Stimulated activated CD8-positive, alpha-beta memory T cell treated with anti-CD3 and anti-CD28 coated beads, Interleukin-12 subunit alpha, Interleukin-12 subunit beta, amount 100 ng/mL, for 24 hours (primary cell): ENCODE results near the gene GSTM5.
"Not testable (repeated sequence)": the region's sequence is repeated elsewhere in the genome, so short reads cannot be mapped to it uniquely, and the experiment has no call there.

ENCODE experiments used
- DNase-seq: peaks from one replicate; pipeline ENCODE4 v3.0.0-alpha.2; 2020; ENCODE audit errors: extremely low read depth

The GSTM5 gene

DNA sequence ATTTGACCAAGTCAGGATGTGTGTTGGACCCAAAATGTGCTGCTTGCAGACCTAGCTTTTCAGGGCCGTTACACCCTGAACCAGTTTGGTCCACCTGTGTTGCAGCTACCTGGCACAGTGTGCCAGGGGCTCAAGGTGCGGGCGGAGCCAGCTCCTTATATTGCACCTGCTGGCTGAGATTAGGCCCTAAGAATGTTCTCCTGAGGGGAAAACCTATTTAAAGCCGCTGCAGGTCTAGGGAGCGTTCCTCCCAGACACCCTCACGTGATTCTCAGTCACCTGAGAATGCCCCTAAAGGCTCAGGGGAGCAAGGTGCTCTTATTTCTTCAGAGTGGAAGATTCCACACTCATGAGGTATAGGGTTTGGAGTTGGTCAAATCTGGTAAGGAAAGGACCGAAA lies 16.8 kb downstream of the GSTM5 start:
- DNase-seq = no peak

DNA sequence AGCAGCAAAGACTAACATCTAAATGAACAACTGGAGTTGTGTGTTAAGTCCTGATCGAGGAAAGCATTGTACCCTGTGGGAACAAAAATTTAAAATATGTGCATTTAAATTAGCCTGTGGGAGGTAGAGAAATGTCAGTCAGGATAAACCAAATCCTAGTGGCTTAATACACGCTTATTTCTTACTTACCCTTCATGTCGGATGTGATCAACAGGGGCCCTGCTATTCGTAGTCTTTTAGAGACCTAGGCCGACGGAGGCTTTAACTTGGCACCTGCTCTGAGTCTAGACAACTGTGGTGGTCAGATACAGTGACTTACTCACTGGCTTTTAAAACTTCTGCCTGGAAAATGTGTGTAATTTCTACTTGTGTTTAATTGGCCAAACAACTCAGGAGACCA lies 18.6 kb downstream of the GSTM5 start:
- DNase-seq = no peak

DNA sequence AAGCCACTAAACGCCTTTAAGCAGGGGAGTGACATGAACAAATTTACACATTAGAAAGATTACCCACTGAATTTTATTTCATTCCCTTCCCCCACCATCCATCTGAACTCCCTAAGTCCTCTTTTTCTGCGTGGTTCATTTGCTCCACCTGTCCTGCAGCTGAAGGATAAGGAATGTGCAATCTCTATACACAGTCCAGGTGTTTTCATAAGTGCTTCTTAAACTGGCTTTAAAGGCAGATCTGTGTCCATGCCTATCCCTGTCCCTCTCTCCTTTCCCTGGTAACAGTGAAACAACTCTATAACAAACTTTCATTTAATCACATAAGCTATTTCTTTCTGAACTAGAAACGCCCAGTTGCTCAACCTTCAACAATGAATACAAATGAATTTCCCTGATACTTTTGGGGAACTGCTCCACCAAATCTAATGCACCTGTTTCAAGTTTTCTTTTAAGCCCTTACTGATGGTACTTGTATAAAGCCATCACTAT lies 20.4 kb downstream of the GSTM5 start:
- DNase-seq = no peak

DNA sequence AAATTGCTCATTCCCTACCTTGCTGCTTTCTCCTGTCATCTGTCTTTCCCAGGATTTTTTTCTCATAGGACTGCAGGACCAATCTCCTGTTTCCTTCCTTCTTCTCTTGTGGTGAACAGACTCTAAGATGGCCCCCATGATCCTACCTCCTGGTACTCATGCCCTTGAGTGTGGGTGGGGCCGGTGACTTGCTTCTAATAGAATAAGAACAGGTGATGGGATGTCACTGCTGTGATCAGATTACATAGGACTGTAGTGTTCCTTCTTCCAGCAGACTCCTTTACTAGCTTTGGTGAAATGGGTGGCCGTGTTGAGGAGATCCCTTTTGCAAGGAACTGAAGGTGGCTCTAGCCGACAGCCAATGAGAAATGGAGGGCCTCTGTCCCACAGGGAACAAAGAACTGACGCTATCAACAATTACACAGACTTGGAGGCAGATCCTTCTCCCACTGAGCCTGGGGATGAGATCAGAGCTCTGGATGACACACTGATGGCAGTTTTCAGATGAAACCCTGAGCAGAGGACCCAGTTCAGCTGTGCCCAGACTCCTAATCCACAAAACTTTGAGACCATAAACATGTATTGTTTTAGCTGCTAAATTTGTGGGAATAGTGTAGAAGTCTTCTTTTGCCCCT lies 21.3 kb downstream of the GSTM5 start:
- no peak for DNase-seq

DNA sequence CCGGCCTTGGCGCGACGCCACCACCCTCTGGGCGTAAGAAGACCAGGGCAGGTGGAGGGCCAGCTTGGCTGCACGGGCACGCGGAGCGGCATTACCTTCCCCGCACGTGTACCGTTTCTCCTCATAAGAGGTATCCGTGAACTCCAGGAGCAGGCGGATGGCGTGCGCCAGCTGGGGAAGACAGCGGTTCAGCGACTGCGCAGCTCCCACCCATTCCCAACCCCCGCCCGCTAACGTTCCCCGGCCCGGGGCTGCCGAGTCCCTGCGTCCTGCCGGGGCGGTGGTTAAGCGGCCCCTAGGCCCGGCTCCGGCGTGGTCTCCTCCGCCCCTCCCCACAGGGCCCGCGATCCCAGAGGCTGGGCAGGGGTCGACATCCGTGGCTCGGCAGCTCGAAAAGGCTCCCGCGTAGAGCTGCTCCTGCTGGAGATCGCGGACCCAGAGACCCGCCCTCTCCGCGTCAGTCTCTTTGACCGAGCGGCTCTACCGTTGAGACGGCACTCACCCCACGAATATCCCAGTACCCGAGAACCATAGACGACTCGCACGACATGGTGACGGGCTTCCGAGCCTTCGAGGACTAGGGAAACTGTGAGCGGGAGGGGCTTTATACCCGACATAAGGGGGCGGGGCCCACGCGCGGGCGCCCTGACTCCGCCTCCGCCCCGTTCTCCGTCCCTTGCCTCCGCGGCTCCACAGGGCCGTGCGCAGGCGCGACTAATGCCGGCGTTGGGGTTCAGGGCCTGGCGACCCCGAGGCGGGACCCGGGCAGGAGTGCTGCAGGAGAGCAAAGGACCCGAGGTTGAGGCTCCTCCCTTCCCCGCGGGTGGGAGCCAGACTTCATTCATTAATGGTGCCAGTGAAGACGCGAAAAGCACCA lies 27.9 kb downstream of the GSTM5 start:
- peak; percentile 45 for DNase-seq

DNA sequence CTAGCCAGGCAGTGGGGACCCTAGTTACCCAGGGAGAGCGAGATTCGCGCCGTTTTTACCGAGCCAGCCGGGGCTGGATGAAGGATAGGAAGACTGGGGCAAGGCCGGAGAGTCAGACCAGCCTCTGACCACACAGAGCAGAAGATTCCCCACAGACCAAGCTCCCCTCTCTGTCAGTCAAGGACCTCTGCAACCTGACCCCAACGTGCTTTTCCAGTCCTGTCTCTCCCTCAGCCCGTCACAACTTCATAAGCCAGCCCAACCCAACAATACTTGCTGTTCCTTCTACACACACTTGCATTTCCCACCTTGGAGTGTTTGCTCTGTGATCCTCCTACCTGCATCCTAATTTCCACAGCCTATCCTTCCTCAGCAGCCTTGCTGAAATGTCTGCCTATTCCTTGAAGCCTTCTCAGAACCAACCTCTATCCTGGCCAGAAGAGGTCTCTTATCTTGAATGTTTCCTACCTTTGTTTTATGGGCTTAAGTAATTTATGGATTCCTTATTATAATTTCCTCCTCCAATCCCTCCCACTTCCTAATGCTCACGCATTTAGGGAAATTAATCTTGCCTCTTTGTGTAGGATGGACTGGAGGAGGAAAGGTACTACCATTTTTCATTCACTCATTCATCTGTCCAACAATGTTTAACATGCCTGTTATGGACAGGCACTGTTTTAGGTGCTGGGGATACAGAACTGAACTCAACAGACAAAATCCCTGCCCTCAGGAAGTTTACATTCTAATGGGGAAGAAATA lies 28.7 kb downstream of the GSTM5 start, which contains the start of gene GSTM3:
Gene GSTM3, minus strand, starts transcription at position 424 of the 759 bp plus-strand sequence. CDS start 751 bp downstream, outside the sequence.
- DNase-seq = no peak

DNA sequence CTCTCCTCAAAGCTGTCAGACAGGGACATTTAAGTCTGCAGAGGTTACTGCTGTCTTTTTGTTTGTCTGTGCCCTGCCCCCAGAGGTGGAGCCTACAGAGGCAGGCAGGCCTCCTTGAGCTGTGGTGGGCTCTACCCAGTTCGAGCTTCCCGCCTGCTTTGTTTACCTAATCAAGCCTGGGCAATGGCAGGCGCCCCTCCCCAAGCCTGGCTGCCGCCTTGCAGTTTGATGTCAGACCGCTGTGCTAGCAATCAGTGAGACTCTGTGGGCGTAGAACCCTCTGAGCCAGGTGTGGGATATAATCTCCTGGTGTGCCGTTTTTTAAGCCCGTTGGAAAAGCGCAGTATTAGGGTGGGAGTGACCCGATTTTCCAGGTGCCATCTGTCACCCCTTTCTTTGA lies 36.3 kb downstream of the GSTM5 start:
- DNase-seq = not testable (repeated sequence)

DNA sequence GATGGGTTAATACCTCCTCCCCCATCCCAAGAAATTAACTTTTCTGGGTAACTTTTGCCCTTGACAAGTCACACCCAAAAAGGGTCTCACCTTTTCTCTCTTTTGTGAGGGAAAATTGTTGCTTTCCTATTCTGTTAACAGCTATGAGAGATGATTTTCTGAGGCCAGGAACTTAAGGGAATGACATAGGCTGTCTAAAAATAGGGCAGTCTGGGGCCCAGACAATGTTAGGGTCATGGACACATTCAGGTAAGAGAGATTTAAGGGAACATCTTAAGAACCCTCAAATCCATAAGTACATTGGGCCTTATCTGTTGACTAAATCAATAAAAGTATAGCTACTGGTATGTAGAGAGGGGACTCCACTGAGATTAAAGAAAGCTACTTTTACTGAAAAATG lies 37.2 kb downstream of the GSTM5 start:
- no peak for DNase-seq

DNA sequence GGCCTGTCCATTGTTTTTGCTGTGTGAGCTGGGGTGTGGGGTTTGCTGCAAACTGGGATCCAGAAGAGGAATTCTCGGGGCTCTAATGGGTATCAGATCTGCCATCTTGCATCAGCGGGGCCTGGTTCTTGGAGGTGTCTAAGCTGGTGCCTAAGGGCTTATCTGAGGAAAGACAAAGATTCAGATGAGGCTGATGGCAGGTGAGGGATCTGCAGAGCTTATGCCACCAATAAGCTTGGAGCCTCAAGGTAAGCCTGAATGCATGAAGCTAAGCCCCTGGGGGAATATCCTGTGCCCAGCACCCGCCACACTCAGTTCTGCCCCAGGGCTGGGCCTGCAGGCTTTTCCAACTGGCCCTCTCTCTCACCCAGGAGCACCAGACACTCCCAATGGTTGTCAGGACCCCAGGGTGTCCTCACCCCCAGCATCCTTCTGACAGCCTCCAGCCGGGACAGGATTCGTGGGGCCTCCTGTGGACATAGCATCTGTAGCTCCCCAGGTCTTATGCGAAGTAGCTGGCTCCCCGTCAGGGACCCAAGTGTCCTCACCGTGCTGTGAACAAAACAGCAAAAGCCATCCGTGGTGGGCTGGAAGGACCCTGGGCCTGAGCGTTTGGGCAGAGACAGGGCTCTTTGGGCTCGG lies 38.3 kb downstream of the GSTM5 start:
- DNase-seq = no peak

DNA sequence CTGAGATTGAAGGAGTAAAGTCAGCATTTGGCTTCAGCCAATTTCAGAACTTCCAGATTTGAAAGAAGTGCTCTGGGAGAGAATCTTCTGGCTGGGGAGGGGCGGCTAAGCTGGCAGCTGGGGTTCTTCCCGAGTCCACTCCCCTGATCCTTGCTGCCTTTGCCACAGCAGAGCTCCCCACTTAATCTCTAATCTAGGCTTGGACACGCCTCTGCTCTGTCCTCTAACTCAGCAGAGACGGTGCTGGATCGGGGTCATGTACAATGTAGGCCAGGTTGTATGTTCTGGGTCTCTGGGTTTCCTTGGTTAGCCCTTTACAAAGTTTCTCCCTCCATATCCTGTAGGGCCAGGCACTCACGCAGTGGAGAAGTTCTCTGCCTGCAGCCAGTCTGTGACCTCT lies 38.9 kb downstream of the GSTM5 start:
- DNase-seq = no peak

DNA sequence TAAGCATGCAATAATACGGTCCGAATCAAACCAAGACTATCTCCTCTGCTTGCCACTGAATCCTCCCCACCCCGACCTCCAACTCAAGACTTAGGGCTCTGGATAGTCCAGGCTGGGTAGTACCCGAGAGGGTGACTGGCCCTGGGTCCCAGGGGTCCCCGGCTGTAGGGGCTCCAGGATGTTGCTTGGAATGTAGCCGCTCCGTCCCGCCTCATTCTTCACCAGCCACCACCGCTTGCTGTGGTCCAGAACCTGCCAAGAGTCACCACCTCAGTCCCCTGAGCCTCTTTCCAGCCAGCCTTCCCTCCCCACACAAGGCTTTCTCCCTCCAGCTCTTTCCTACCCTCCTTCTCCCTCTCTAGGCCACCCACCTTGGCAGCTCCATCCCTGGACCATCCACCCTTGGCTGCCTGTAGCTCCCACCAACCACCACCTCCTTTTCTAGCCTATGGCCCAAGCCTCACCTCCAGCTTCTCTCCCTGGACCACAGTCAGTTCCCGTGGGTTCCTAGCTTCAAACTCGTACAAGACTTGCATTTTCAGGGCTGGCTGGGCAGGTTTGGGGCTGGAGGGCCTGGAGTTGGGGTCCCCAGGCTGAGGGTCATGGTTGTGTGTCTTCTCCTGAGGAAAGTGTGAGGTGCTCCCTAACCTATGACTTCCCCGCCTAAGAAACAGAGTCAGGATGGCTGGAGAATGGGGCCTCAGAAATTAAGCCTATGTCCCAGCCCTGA lies 39.6 kb downstream of the GSTM5 start:
- DNase-seq = no peak

DNA sequence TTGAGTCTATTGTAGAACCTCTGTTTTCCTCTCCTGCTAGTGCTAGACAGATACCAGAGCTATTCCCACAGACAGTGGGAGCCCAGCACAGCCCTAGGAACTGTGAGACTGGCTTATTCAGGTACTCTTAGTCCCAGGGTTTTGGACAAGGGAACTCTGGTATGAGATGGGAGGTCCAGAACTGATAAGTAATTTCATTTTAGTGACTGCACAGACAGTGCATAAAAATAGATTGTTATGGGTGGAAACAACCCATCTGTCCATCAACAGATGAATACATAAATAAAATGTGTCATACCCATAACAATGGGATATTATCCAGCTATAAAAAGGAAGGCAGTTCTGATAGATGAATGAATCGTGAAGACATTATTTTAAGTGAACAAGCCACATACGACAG lies 42.7 kb downstream of the GSTM5 start:
- DNase-seq = no peak

DNA sequence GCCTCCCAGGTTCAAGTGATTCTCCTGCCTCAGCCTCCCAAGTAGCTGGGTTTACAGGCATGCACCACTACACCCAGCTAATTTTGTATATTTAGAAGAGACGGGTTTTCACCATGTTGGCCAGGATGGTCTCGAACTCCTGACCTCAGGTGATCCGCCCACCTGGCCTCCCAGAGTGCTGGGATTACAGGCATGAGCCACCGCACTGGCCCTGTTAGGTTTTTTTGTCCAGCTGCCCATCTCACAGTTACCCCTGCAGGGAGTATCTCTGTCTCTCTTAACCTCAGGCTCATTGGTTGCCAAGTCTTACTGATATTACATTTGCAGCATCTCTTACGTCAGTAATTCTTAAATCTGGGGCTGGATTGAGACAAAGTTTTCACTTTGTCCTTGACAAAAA lies 44.3 kb downstream of the GSTM5 start:
- DNase-seq = not testable (repeated sequence)

DNA sequence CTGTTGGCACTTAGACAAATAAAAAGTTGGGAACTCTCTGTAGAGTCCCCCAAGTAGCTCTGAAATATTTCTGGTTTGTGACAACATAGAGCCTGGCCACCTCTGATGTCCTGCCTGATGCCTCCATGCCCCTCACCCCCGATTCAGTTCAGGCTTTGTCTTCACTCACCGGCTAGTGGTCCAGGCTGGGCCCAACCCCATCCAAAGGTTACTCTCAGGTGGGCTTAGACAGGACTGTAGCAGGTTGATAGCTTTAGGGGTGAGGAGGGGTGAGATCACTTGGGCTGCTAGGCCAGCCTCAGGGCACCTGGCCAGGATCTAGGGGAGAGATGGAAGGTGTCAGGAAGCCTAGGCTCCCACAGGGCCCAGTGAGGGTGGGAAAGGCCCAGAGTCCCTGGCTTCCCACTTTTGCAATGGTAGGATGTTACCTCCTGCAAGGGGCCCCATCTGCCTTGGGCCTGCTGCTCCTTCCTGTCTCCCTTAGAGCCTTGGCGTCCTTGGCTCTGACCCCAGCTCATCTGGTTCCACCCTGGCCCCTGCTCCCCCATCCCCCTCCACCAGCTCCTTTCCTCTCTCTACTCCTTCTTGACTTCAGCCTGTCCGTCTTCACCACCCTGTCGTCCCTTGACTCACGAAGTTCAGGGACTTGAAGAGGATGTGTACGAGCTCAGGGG lies 44.9 kb downstream of the GSTM5 start:
- DNase-seq = no peak

DNA sequence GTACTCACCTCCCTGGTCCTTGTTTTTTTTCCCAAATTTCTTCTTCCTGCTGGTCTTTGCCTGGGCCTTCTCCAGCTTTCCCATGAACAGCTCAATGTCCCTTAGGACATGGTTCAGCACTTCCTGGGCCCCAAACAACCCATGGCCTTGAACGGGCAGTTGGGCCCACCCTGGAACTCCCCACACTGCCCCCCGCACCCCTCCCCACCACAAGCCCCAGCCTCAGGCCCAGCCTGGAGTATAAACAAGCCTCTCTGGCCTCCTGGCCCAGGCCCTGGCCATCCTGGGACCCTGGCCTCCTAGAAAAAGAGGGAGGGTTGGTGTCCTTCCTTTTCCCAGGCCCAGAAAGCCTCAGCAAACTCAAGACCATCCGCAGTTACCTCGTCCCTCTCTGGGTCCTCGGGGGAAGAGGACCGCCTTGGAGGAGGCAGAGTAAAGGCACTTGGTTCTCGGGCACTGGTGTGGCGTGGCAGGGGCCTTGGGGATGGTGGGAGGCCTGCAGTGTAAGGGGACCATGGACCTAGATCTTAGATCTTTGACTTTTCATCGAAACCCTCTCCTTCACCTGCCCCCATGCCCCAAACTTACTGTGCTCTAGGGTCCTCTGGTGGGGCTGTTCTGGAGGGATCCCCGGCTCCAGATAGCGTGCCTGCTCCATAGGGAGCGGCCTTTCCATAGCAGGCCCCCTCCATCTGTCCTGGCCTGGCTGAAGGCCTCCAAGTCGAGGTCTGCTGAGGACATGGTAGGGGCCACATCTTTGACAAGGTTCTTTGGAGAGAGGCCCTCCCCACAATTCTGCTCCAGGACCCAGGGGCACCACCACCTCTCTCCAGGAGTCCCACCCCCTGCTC lies 46.1 kb downstream of the GSTM5 start:
- no peak for DNase-seq

DNA sequence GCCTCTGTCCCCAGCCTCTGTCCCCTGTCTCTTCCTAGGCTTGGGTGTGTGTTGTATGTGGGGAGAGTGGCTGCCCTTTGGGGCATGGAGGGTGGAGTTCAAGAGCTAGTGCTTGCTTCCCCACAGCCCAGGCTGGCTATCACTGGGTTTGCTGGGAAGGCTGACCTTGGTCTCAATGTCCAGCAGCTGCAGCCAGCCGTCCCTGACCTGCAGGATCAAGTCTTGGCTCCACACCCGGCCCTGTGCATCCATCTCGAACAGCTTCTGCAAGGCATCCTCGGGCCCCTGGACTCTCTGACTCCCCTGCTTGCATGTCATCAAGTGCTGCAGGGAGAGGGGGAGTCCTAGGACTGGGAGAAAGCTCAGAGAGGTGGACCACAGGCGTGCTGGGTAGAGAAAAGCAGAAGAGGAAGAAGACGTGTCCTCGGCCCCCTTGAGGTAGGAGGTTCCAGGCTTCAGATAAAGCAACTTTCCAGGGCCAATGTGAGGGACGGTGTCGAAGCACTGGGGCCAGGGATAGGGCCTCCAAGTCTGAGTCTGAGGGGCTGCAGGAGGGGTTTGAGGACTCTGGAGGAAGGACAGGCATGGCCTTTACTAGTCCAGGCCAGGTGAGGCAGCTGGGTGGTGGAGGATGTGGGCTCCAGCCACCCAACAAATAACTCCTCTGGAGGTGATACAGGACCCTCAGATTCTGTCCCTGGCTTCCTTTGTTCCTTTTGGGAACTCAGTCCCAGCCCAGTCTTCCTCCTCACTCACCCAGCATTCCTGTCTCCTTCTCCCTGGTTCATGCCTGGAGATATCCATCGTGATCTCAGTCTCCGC lies 47.7 kb downstream of the GSTM5 start:
- DNase-seq = no peak

DNA sequence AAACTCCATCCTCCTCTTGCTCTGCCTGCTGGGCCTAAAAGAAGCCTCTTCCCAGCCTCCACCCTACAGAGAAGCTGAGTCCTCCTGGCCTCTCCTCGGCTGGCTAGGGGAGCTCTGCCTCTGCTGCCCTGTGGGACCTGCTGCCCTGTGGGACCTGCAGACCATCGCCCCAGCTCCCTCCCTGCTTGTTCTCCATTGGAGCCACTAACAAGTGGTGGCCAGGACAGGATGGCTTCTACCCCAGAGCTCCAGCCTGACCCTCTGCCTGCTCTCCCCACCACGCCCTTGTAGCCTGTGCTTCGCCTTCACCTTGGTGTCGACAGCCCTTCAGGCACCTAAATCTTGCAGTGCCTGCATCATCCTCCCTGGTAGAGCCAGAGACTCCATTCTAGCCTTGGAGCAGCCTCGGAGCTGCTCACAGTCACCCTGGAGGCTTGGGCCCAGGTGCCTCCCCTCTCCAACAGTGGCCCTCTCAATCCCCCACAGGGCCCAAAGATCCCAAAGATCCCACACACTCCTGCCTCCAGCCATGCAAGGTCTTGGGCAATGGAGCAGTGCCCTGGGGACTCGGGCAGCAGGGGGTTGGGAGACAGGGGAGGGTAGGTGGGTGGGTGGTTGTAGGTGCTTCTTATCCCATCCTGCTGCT lies 48.7 kb downstream of the GSTM5 start:
- DNase-seq = no peak
